KOPT-K1 (cell line): ENCODE measurements around the gene SPOCK1.

Experiments
- H3K27ac ChIP-seq: fragments of 200-600 bp; sonication (generic); 2 replicates; pipeline ENCODE4 v1.5.1; 2016; ENCODE audit warnings: antibody characterized with exemption, mild to moderate bottlenecking, low read depth, low read length; ENCODE audit not compliant: poor library complexity, severe bottlenecking
- H3K36me3 ChIP-seq: fragments of 200-600 bp; sonication (generic); 2 replicates; pipeline ENCODE4 v1.5.1; 2017; ENCODE audit warnings: antibody characterized with exemption, mild to moderate bottlenecking, low read length, moderate library complexity; ENCODE audit not compliant: insufficient read depth
- H3K9me3 ChIP-seq: fragments of 200-600 bp; sonication (generic); 2 replicates; pipeline ENCODE4 v1.5.1; 2017; ENCODE audit warnings: antibody characterized with exemption, low read length, mild to moderate bottlenecking; ENCODE audit not compliant: insufficient read depth, poor library complexity, severe bottlenecking

SPOCK1 gene

GRCh38 chr5:137136991-137137632 lies 362.0 kb downstream of the SPOCK1 start:
- Histone ChIP-seq H3K9me3 (no peaks in the 10 kb centered on the region), H3K27ac (no peak overlapping the region), H3K36me3 (no peaks in the 10 kb centered on the region)

- Histone ChIP-seq H3K36me3 (no peaks in the 10 kb centered on the region), H3K27ac (no peak overlapping the region), H3K9me3 (no peaks in the 10 kb centered on the region)
Observed at GRCh38 chr5:137134920-137135532, 364.1 kb downstream of the SPOCK1 start.

- Histone ChIP-seq H3K27ac (no peak overlapping the region), H3K36me3 (no peaks in the 10 kb centered on the region), H3K9me3 (no peaks in the 10 kb centered on the region)
Observed at GRCh38 chr5:137129886-137130680, 369.0 kb downstream of the SPOCK1 start.

GRCh38 chr5:137128012-137128411 lies 371.1 kb downstream of the SPOCK1 start:
- no peak overlapping the region for H3K27ac ChIP-seq
- H3K36me3 ChIP-seq, result no peaks in the 10 kb centered on the region
- H3K9me3 ChIP-seq, result no peaks in the 10 kb centered on the region

GRCh38 chr5:137126829-137127228 lies 372.3 kb downstream of the SPOCK1 start:
- Histone ChIP-seq H3K27ac (no peak overlapping the region), H3K36me3 (no peaks in the 10 kb centered on the region), H3K9me3 (no peaks in the 10 kb centered on the region)

GRCh38 chr5:137122558-137122957 lies 376.6 kb downstream of the SPOCK1 start:
- Histone ChIP-seq H3K9me3 (no peaks in the 10 kb centered on the region), H3K36me3 (no peaks in the 10 kb centered on the region), H3K27ac (no peak overlapping the region)

- H3K27ac ChIP-seq, result no peak overlapping the region
- H3K36me3 ChIP-seq, result no peaks in the 10 kb centered on the region
- no peaks in the 10 kb centered on the region for H3K9me3 ChIP-seq
Observed at GRCh38 chr5:137122075-137122474, 377.1 kb downstream of the SPOCK1 start.

GRCh38 chr5:137119321-137119720 lies 379.8 kb downstream of the SPOCK1 start:
- no peak overlapping the region for H3K27ac ChIP-seq
- H3K36me3 ChIP-seq, result no peaks in the 10 kb centered on the region
- H3K9me3 ChIP-seq, result no peaks in the 10 kb centered on the region

GRCh38 chr5:137118629-137119028 lies 380.5 kb downstream of the SPOCK1 start:
- no peaks in the 10 kb centered on the region for H3K36me3 ChIP-seq

GRCh38 chr5:137115152-137115551 lies 384.0 kb downstream of the SPOCK1 start:
- H3K27ac ChIP-seq, result no peak overlapping the region
- no peaks in the 10 kb centered on the region for H3K9me3 ChIP-seq
- no peaks in the 10 kb centered on the region for H3K36me3 ChIP-seq

More at GRCh38 chr5:137118629-137119028, 380.5 kb downstream of the SPOCK1 start:
- Histone ChIP-seq H3K27ac (no peak overlapping the region), H3K9me3 (no peaks in the 10 kb centered on the region)

GRCh38 chr5:137114529-137114928 lies 384.6 kb downstream of the SPOCK1 start:
- no peaks in the 10 kb centered on the region for H3K9me3 ChIP-seq
- H3K36me3 ChIP-seq, result no peaks in the 10 kb centered on the region
- H3K27ac ChIP-seq, result no peak overlapping the region

GRCh38 chr5:137113939-137114338 lies 385.2 kb downstream of the SPOCK1 start:
- H3K27ac ChIP-seq, result no peak overlapping the region
- no peaks in the 10 kb centered on the region for H3K9me3 ChIP-seq
- no peaks in the 10 kb centered on the region for H3K36me3 ChIP-seq

- no peaks in the 10 kb centered on the region for H3K9me3 ChIP-seq
- no peaks in the 10 kb centered on the region for H3K36me3 ChIP-seq
- H3K27ac ChIP-seq, result no peak overlapping the region
Observed at GRCh38 chr5:137113161-137113560, 386.0 kb downstream of the SPOCK1 start.

- no peak overlapping the region for H3K27ac ChIP-seq
- H3K9me3 ChIP-seq, result no peaks in the 10 kb centered on the region
- no peaks in the 10 kb centered on the region for H3K36me3 ChIP-seq
Observed at GRCh38 chr5:137105351-137106035, 393.6 kb downstream of the SPOCK1 start.

- Histone ChIP-seq H3K36me3 (no peaks in the 10 kb centered on the region), H3K9me3 (no peaks in the 10 kb centered on the region), H3K27ac (no peak overlapping the region)
Observed at GRCh38 chr5:137101544-137101943, 397.6 kb downstream of the SPOCK1 start.
